Neural cell (in vitro differentiated cells): ENCODE measurements around the gene RAB7B.

Experiments
- CTCF ChIP-seq: fragments of 450-650 bp; IDR thresholded peaks from 2 replicates; pipeline ENCODE4 v1.5.1; 2014; ENCODE audit warnings: antibody characterized with exemption, mild to moderate bottlenecking, moderate library complexity; ENCODE audit not compliant: poor library complexity, severe bottlenecking
- EP300 ChIP-seq: fragments of 450-650 bp; conservative IDR thresholded peaks from 2 replicates; pipeline ENCODE4 v1.6.1; 2014; ENCODE audit warnings: antibody characterized with exemption, mild to moderate bottlenecking, moderate library complexity; ENCODE audit not compliant: poor library complexity, severe bottlenecking
- EZH2 ChIP-seq: fragments of 200-600, 300-800 bp; shearing (Covaris generic), sonication (generic); IDR thresholded peaks from 2 replicates; pipeline ENCODE4 v1.6.1; 2014; ENCODE audit warnings: antibody characterized with exemption, low read length, borderline replicate concordance, mild to moderate bottlenecking; ENCODE audit not compliant: insufficient read depth, poor library complexity, severe bottlenecking
- MXI1 ChIP-seq: fragments of 450-650 bp; conservative IDR thresholded peaks from 2 replicates; pipeline ENCODE4 v1.6.1; 2014; ENCODE audit warnings: antibody characterized with exemption, mild to moderate bottlenecking; ENCODE audit not compliant: poor library complexity, severe bottlenecking
- POLR2AphosphoS5 ChIP-seq: IDR thresholded peaks from 2 replicates; pipeline ENCODE4 v1.6.1; 2012
- RAD21 ChIP-seq: fragments of 450-650 bp; conservative IDR thresholded peaks from 2 replicates; pipeline ENCODE4 v1.6.1; 2014; ENCODE audit warnings: antibody characterized with exemption, mild to moderate bottlenecking, moderate library complexity
- REST ChIP-seq: IDR thresholded peaks from 2 replicates; pipeline ENCODE4 v1.6.1; 2012; ENCODE audit warnings: borderline replicate concordance
- SMC3 ChIP-seq: fragments of 450-650 bp; conservative IDR thresholded peaks from 2 replicates; pipeline ENCODE4 v1.6.1; 2014; ENCODE audit warnings: antibody characterized with exemption, mild to moderate bottlenecking, moderate library complexity; ENCODE audit not compliant: poor library complexity
- TAF1 ChIP-seq: IDR thresholded peaks from 2 replicates; pipeline ENCODE4 v1.6.1; 2012; ENCODE audit warnings: low read depth

GRCh38 chr1:205990226-205990625 is 13.0 kb downstream of the RAB7B start:
- no peak for TF ChIP-seq POLR2AphosphoS5
- no peak for TF ChIP-seq RAD21
- no peak for TF ChIP-seq CTCF
- TF ChIP-seq REST: no peak
- TF ChIP-seq TAF1: no peak
- no peak for TF ChIP-seq EZH2
- TF ChIP-seq SMC3: no peak
- no peak for TF ChIP-seq MXI1
- TF ChIP-seq EP300: no peak
